Muscle of leg (tissue), 16 donors: ENCODE measurements around the gene TRUB1. TPM values are rescaled to one million over a fixed set of nuclear protein-coding genes. Genes with fewer than 3 reads are reported as not detected.
"Not testable (repeated sequence)": the region's sequence is repeated elsewhere in the genome, so short reads cannot be mapped to it uniquely, and the experiment has no call there.

Experiments
- DNase-seq: peaks from one replicate; pipeline ENCODE4 v3.0.0; 2013
- H3K27ac ChIP-seq: one replicate; pipeline ENCODE4 v1.5.1; 2013; ENCODE audit warnings: mild to moderate bottlenecking, low read length, control low read depth
- H3K27me3 ChIP-seq: one replicate; pipeline ENCODE4 v1.6.1; 2013; ENCODE audit warnings: low read length; ENCODE audit not compliant: control insufficient read depth, insufficient read depth
- H3K36me3 ChIP-seq: one replicate; pipeline ENCODE4 v1.6.1; 2013; ENCODE audit warnings: low read length; ENCODE audit not compliant: control insufficient read depth, insufficient read depth
- H3K4me1 ChIP-seq: one replicate; pipeline ENCODE4 v1.6.1; 2013; ENCODE audit warnings: low read length; ENCODE audit not compliant: control insufficient read depth, insufficient read depth
- H3K4me3 ChIP-seq: one replicate; pipeline ENCODE4 v1.5.1; 2013; ENCODE audit warnings: low read length, control low read depth
- H3K9me3 ChIP-seq: replicated peaks from 2 replicates; pipeline ENCODE4 v1.6.1; 2013; ENCODE audit warnings: low read depth, low read length; ENCODE audit not compliant: control insufficient read depth
- WGBS: methylation state at CpG from one replicate; pipeline ENCODE4 v1.1.5; 2013; ENCODE audit warnings: missing lambda C conversion rate; ENCODE audit not compliant: insufficient coverage; 5-methylcytosine and 5-hydroxymethylcytosine counted together
- long read RNA-seq, 11 donors: transcript quantifications; one replicate each; lab custom pipeline, GENCODE V29; 2026
- polyA plus RNA-seq, 8 donors: library from polyadenylated mRNA; unstranded; fragments of 120-200 nt; gene quantifications; one replicate each; pipeline versions ENCODE4 v1.2.1 to v1.2.3, GENCODE V29; 2013; ENCODE audit warnings: inconsistent platforms in 1 of 8, low replicate concordance in 1 of 8; ENCODE audit not compliant: insufficient read length in 8 of 8, insufficient read depth in 1 of 8
- total RNA-seq: library from RNA; stranded (reverse); fragments of 120-200 nt; gene quantifications from one replicate; pipeline ENCODE4 v1.2.4, GENCODE V29; 2013

Gene TRUB1
- 20.9 TPM for total RNA-seq
- 10 to 100 TPM; 17.0 to 22.3 (median 18.0) TPM for polyA plus RNA-seq
- long read RNA-seq, donor 1, transcript TRUB1-201 (8 exons, 3,408 nt): major isoform, 5 of 5 reads
- long read RNA-seq, donor 1, partial matches to known transcripts: 0 of 5 reads
- long read RNA-seq, donor 1, other reads (novel, unspliced or antisense): 0 of 5 reads
- long read RNA-seq, donor 2, partial matches to known transcripts: 0 of 2 reads
- long read RNA-seq, donor 2, other reads (novel, unspliced or antisense): 0 of 2 reads
- long read RNA-seq, donor 3, partial matches to known transcripts: 0 of 5 reads
- long read RNA-seq, donor 3, other reads (novel, unspliced or antisense): 0 of 5 reads
- long read RNA-seq, donor 4, partial matches to known transcripts: 0 of 4 reads
- long read RNA-seq, donor 4, other reads (novel, unspliced or antisense): 0 of 4 reads
- long read RNA-seq, donor 5, transcript TRUB1-201 (8 exons, 3,408 nt): major isoform, 8 of 9 reads
- long read RNA-seq, donor 5, partial matches to known transcripts: 0 of 9 reads
- long read RNA-seq, donor 5, other reads (novel, unspliced or antisense): 0 of 9 reads
- long read RNA-seq, donor 6, transcript TRUB1-201 (8 exons, 3,408 nt): major isoform, 14 of 14 reads
- long read RNA-seq, donor 6, partial matches to known transcripts: 0 of 14 reads
- long read RNA-seq, donor 6, other reads (novel, unspliced or antisense): 0 of 14 reads
- long read RNA-seq, donor 7, transcript TRUB1-201 (8 exons, 3,408 nt): major isoform, 7 of 8 reads
- long read RNA-seq, donor 7, partial matches to known transcripts: 0 of 8 reads
- long read RNA-seq, donor 7, other reads (novel, unspliced or antisense): 0 of 8 reads
- long read RNA-seq, donor 8, partial matches to known transcripts: 0 of 4 reads
- long read RNA-seq, donor 8, other reads (novel, unspliced or antisense): 0 of 4 reads
- long read RNA-seq, donor 9, partial matches to known transcripts: 17 of 22 reads
- long read RNA-seq, donor 9, other reads (novel, unspliced or antisense): 0 of 22 reads
- long read RNA-seq, donor 10, transcript TRUB1-201 (8 exons, 3,408 nt): major isoform, 6 of 30 reads
- long read RNA-seq, donor 10, partial matches to known transcripts: 22 of 30 reads
- long read RNA-seq, donor 10, other reads (novel, unspliced or antisense): 0 of 30 reads
- long read RNA-seq, donor 11, partial matches to known transcripts: 0 of 4 reads
- long read RNA-seq, donor 11, other reads (novel, unspliced or antisense): 0 of 4 reads

GRCh38 chr10:114937962-114938855, at the start of gene TRUB1:
Gene TRUB1 (plus strand): TSS chr10:114938195. CDS start chr10:114938254, 59 bp downstream.
- no peaks in the 10 kb centered on the region for H3K9me3 ChIP-seq
- peak within 1 kb of the TSS; percentile 72 for H3K4me3 ChIP-seq
- H3K36me3 ChIP-seq: peaks cover 11% of the 10 kb centered on the region
- no peaks in the 10 kb centered on the region for H3K27me3 ChIP-seq
- 0% methylated on average over 34 of the region's 46 CpGs for WGBS
- H3K4me1 ChIP-seq: peaks cover 4% of the 10 kb centered on the region
- peak; percentile 99 for DNase-seq
- H3K27ac ChIP-seq: peak within 1 kb of the TSS; percentile 67

GRCh38 chr10:114893251-114893650, 44.7 kb upstream of the TRUB1 start:
- WGBS: 71% methylated on average over 1 of the region's 5 CpGs
- Histone ChIP-seq H3K9me3 (no peaks in the 10 kb centered on the region), H3K27ac (no peak overlapping the region), H3K4me3 (no peak overlapping the region), H3K4me1 (no peaks in the 10 kb centered on the region), H3K27me3 (no peaks in the 10 kb centered on the region), H3K36me3 (no peaks in the 10 kb centered on the region)
- DNase-seq: no peak

- Histone ChIP-seq H3K27ac (no peak overlapping the region), H3K4me3 (no peak overlapping the region), H3K27me3 (no peaks in the 10 kb centered on the region), H3K4me1 (no peaks in the 10 kb centered on the region), H3K36me3 (no peaks in the 10 kb centered on the region), H3K9me3 (no peaks in the 10 kb centered on the region)
- DNase-seq: no peak
Measured at GRCh38 chr10:114894911-114895310, 43.1 kb upstream of the TRUB1 start.

GRCh38 chr10:114897011-114897410, 41.0 kb upstream of the TRUB1 start:
- not testable (repeated sequence) for DNase-seq, H3K27ac ChIP-seq, H3K4me1 ChIP-seq, H3K9me3 ChIP-seq, H3K27me3 ChIP-seq, H3K36me3 ChIP-seq, H3K4me3 ChIP-seq
- WGBS: 93% methylated on average over 6 of the region's 6 CpGs

GRCh38 chr10:114897593-114897992, 40.4 kb upstream of the TRUB1 start:
- no peaks in the 10 kb centered on the region for H3K36me3 ChIP-seq
- no peak overlapping the region for H3K27ac ChIP-seq
- H3K9me3 ChIP-seq: no peaks in the 10 kb centered on the region
- no CpG with 5 or more reads among the region's 3 CpGs for WGBS
- H3K4me3 ChIP-seq: no peak overlapping the region
- H3K4me1 ChIP-seq: no peaks in the 10 kb centered on the region
- DNase-seq: no peak
- no peaks in the 10 kb centered on the region for H3K27me3 ChIP-seq

- H3K27ac ChIP-seq: no peak overlapping the region
- 94% methylated on average over 2 of the region's 2 CpGs for WGBS
- H3K9me3 ChIP-seq: no peaks in the 10 kb centered on the region
- no peaks in the 10 kb centered on the region for H3K36me3 ChIP-seq
- peaks cover 2% of the 10 kb centered on the region for H3K27me3 ChIP-seq
- DNase-seq: no peak
- no peak overlapping the region for H3K4me3 ChIP-seq
- H3K4me1 ChIP-seq: no peaks in the 10 kb centered on the region
Measured at GRCh38 chr10:114899982-114900381, 38.0 kb upstream of the TRUB1 start.

GRCh38 chr10:114900658-114901057, 37.3 kb upstream of the TRUB1 start:
- no peaks in the 10 kb centered on the region for H3K9me3 ChIP-seq
- no peaks in the 10 kb centered on the region for H3K36me3 ChIP-seq
- no peak for DNase-seq
- H3K27me3 ChIP-seq: peaks cover 2% of the 10 kb centered on the region
- WGBS: 98% methylated on average over 8 of the region's 12 CpGs
- H3K4me3 ChIP-seq: no peak overlapping the region
- H3K4me1 ChIP-seq: no peaks in the 10 kb centered on the region
- H3K27ac ChIP-seq: no peak overlapping the region

- Histone ChIP-seq H3K27ac (no peak overlapping the region), H3K4me1 (no peaks in the 10 kb centered on the region), H3K27me3 (peaks cover 2% of the 10 kb centered on the region), H3K36me3 (no peaks in the 10 kb centered on the region), H3K4me3 (no peak overlapping the region), H3K9me3 (no peaks in the 10 kb centered on the region)
- no CpG with 5 or more reads among the region's 1 CpG for WGBS
- DNase-seq: no peak
Measured at GRCh38 chr10:114902151-114902550, 35.8 kb upstream of the TRUB1 start.

GRCh38 chr10:114905450-114905849, 32.5 kb upstream of the TRUB1 start:
- peak; percentile 22 for DNase-seq
- Histone ChIP-seq H3K4me3 (no peak overlapping the region), H3K27me3 (peaks cover 2% of the 10 kb centered on the region), H3K9me3 (no peaks in the 10 kb centered on the region), H3K27ac (no peak overlapping the region), H3K4me1 (no peaks in the 10 kb centered on the region), H3K36me3 (no peaks in the 10 kb centered on the region)
